HFFc6 (cell line): ENCODE results near the gene ZNRF2. TPM values are rescaled to one million over a fixed set of nuclear protein-coding genes. Genes with fewer than 3 reads are reported as not detected.

Source experiments
- DNase-seq: peaks from one replicate; pipeline ENCODE4 v3.0.0-alpha.2; 2018
- H3K27ac Mint-ChIP-seq: 2 replicates; pipeline ENCODE4 v1.8.0; 2020; ENCODE audit warnings: mild to moderate bottlenecking, mixed read lengths
- H3K27me3 Mint-ChIP-seq: 2 replicates; pipeline ENCODE4 v1.8.0; 2021; ENCODE audit warnings: mild to moderate bottlenecking, moderate library complexity, mixed read lengths; ENCODE audit not compliant: insufficient read depth
- H3K36me3 Mint-ChIP-seq: 2 replicates; pipeline ENCODE4 v1.8.0; 2021; ENCODE audit warnings: low read depth, mixed read lengths
- H3K4me1 Mint-ChIP-seq: 2 replicates; pipeline ENCODE4 v1.8.0; 2020; ENCODE audit warnings: low read depth, mixed read lengths
- H3K4me3 Mint-ChIP-seq: 2 replicates; pipeline ENCODE4 v1.8.0; 2020; ENCODE audit warnings: mild to moderate bottlenecking, moderate library complexity, mixed read lengths
- H3K9me3 Mint-ChIP-seq: 2 replicates; pipeline ENCODE4 v1.8.0; 2020; ENCODE audit warnings: mild to moderate bottlenecking, mixed read lengths
- CTCF ChIP-seq: fragments of 200-600 bp; sonication (generic); IDR thresholded peaks from 2 replicates; pipeline ENCODE4 v1.5.0; 2021; ENCODE audit warnings: antibody characterized with exemption, mild to moderate bottlenecking
- long read RNA-seq: library from polyadenylated mRNA; unstranded; transcript quantifications from one replicate; pipeline ENCODE4 v2.0.0, GENCODE V29; 2019
- total RNA-seq, 6 experiments: library from RNA; stranded (reverse); fragmentation: NEBNext Ultra II Directional; extraction: Animal tissue kit (Norgen Biotek cat#: 25700); gene quantifications; 2 replicates in 1 of 6; 3 replicates in 5 of 6; pipeline ENCODE4 v1.2.3, GENCODE V29; 2021

Gene ZNRF2
- 1 to 10 TPM; 2.3 to 3.1 (median 2.7) TPM for total RNA-seq
- long read RNA-seq: 0 reads

- TF ChIP-seq CTCF: peak; percentile 71
- Mint-ChIP-seq H3K9me3 (0 out of 2 replicates have a peak, but pooled peaks cover 4% of the 10 kb centered on the region), H3K4me1 (peaks cover 26% of the 10 kb centered on the region), H3K36me3 (peaks cover 9% of the 10 kb centered on the region), H3K27ac (peak within 1 kb of the TSS; percentile 84), H3K27me3 (peaks cover 1% of the 10 kb centered on the region; the same call in 1 of the 2 replicates), H3K4me3 (peak within 1 kb of the TSS; percentile 84)
- DNase-seq: peak; percentile 99
These were observed at the start of gene ZNRF2 for GRCh38 chr7:30284298-30285066. TSS of gene ZNRF2 (plus strand) at chr7:30284597. CDS start at chr7:30285358, 761 bp downstream.

DNA sequence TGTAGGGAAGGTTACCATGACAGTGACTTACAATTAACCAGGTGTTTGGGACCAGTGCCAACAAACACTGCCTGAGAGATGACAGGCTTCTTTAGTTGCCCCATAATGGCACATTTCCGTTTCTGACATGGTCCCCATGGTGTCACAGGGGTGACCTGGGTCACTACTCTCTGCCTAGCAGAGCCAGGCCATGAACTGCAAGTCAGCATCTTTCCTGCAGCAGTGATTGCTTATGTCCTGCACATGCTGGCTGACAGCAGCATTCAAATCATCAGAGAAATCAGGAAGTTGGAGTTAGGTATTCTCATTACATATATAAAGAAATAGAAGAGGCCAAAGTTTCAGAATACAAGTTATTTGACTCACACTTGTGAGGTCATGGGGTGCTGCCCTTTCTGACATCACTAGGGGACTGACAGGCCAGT is 47.1 kb upstream of the ZNRF2 start:
- Mint-ChIP-seq H3K36me3 (no peaks in the 10 kb centered on the region), H3K9me3 (no peaks in the 10 kb centered on the region), H3K27ac (no peak overlapping the region), H3K27me3 (peaks cover 18% of the 10 kb centered on the region; the same call in 1 of the 2 replicates), H3K4me1 (no peaks in the 10 kb centered on the region), H3K4me3 (no peak overlapping the region)
- TF ChIP-seq CTCF: no peak
- DNase-seq: no peak

- Mint-ChIP-seq H3K4me3 (no peak overlapping the region), H3K36me3 (no peaks in the 10 kb centered on the region), H3K27me3 (peaks cover 18% of the 10 kb centered on the region; the same call in 1 of the 2 replicates), H3K27ac (no peak overlapping the region), H3K9me3 (no peaks in the 10 kb centered on the region), H3K4me1 (no peaks in the 10 kb centered on the region)
- no peak for TF ChIP-seq CTCF
- DNase-seq: peak; percentile 15
These were observed 45.5 kb upstream of the ZNRF2 start for GRCh38 chr7:30238721-30239441.

- Mint-ChIP-seq H3K4me1 (no peaks in the 10 kb centered on the region), H3K4me3 (no peak overlapping the region), H3K9me3 (no peaks in the 10 kb centered on the region), H3K36me3 (no peaks in the 10 kb centered on the region), H3K27me3 (peaks cover 18% of the 10 kb centered on the region; the same call in 1 of the 2 replicates), H3K27ac (no peak overlapping the region)
- DNase-seq: no peak
- TF ChIP-seq CTCF: no peak
These were observed 44.1 kb upstream of the ZNRF2 start for GRCh38 chr7:30240106-30240800.

DNA sequence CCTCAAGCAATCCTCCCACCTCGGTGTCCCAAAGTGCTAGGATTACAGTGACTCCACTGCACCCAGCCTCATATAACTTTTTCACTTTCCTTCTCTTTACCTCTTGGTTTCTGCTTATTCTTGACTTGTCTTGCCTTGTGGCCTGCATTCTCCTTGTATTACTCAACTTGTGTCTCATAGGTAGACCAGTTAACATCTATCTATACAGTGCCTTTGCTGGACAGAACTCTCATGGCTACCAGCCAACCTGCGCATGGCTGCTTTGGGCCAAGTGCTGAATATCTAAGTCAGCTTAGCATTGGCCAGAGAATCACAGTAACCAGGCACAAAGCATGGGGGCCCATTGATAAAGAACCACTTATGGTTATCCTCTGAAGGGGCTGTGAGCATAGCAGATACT is 42.6 kb upstream of the ZNRF2 start:
- TF ChIP-seq CTCF: no peak
- no peak for DNase-seq
- peaks cover 25% of the 10 kb centered on the region for H3K27me3 Mint-ChIP-seq
- no peaks in the 10 kb centered on the region for H3K36me3 Mint-ChIP-seq
- no peaks in the 10 kb centered on the region for H3K4me1 Mint-ChIP-seq
- H3K27ac Mint-ChIP-seq: no peak overlapping the region
- no peaks in the 10 kb centered on the region for H3K9me3 Mint-ChIP-seq
- no peak overlapping the region for H3K4me3 Mint-ChIP-seq
